HG03457 (cell line): Measurements from ENCODE around the gene ETAA1.
A peak's percentile ranks its signal among the peaks of the same experiment; 100 is the strongest.

Source experiments
- ATAC-seq: cut with Tn5 transposase; IDR thresholded peaks from one replicate; pipeline ENCODE4 v1.9.1; 2021; ENCODE audit warnings: moderate number of reproducible peaks; ENCODE audit not compliant: unreplicated experiment

Gene ETAA1

GRCh38 chr2:67397143-67397986, at the start of gene ETAA1:
Gene ETAA1 (plus strand): TSS chr2:67397333. CDS start chr2:67397449, 116 bp downstream.
- peak; percentile 100 for ATAC-seq

DNA sequence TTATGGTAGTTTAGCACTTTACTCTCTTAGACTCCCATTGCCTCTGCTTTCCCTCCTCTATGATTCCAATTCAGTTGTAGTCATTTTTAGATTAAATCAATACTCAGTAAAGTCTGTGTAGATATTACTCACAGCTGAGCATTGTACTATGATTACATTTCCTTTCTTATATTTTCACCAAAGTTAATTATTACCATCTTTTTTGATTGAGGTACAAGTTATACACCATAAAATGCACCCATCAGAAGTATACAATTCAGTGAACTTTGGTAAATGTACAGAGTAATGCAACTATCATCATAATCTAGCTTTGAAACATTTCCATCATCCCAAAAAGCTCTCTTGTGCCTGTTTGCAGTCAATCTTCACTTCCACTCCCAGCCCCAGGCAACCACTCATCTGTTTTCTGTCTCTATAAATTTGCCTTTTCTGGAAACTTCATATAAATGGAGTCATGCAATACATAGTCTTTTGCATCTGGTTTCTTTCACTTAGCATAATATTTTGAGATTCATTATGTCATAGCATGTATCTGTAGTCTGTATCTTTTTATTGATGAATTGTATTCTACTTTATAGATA, 30.2 kb upstream of the ETAA1 start:
- ATAC-seq = no peak

DNA sequence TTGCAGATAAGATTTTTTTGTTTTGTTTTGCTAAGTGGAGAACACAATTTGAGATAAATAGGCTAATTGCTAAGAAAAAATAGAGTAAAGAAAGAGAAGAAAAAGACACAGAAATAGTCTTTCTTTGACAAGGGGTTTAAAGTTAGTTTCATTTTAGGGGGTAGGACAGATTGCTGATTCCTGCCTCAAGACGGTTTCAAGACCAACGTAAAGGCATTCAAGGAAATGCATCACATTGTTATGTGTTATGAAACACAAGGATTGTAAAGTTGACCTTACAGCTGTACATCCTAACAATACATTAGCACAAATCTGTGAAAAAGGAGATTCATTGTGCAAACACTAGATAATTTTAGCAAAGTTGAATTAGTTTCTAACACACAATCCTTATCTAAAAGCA, 22.7 kb upstream of the ETAA1 start:
- no peak for ATAC-seq

DNA sequence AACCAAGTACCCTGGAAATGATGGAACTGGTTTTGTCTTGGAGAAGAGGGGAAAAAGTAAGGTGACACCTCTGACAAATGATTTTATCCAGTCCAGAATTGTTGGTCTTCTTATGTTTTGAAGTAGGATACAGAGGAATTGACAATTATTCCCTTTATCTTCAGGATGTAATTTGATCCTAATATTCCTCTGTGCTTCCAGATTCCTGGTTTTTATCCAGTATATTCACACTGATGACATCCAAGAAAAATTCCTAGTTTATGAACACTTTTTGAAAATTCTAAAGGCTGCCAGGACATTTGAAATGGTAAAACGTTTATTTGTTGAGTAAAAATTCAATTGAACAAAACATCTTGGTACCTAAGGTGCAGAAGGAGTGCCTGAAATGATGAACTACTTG, 22.2 kb upstream of the ETAA1 start:
- no peak for ATAC-seq

DNA sequence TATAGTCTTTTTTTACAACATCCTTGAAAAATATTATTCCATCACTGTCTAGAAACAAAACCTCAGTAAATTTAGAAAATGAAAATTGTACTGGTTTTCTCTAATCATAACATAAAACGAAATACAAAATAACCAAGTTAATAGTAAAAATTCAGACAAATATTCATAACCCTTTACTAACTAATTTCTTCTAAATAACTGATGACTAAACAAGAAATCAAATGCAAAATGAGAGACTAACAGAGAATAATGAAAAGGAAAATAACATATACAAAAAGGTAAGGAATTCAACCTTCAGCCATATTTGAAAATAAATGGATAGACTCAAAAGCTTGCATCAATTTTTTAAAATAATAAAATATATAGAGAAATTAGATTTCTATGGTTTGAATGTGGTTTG, 18.6 kb upstream of the ETAA1 start:
- ATAC-seq = no peak

GRCh38 chr2:67379048-67379447, 18.1 kb upstream of the ETAA1 start:
- ATAC-seq = no peak

GRCh38 chr2:67384123-67384822, 12.9 kb upstream of the ETAA1 start:
- ATAC-seq = no peak

GRCh38 chr2:67388680-67389079, 8.5 kb upstream of the ETAA1 start:
- no peak for ATAC-seq

DNA sequence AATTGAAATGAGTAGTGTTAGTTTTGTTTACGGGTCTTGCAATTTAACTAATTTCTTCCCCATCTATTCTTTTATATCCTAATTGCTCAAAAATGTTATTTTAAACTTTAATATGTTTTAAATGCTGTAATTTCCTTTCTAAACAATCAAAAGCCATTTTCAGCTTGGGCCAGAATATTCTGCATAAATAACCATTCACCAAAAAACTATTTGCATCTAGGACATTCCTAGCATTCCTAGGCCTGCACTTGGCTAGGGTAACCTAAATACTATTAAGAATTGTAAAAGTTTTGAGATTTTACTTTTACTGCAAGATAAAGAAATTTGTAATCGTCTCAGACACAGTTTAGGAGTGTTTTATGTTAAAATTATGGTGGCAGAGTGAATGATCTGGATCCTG, 7.8 kb upstream of the ETAA1 start:
- no peak for ATAC-seq

DNA sequence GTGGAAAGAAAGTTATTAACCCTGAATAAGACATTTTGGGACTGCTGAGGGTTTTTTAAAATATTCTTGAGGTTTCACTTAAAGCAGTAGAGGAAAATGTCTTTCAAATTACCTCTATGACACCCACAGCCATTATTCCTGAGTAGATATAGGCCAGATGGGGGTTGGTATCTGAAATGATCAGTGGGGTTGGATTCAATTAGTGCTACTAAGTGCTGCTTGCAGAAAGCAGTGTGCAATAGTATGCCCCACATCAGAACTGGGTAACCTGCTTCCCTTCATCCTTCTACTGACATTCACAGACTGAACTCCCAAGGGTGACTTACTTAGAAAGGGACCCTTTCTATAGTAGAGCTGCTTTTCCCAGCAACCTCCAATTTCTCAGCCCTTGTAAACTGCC, 7.3 kb upstream of the ETAA1 start:
- no peak for ATAC-seq

DNA sequence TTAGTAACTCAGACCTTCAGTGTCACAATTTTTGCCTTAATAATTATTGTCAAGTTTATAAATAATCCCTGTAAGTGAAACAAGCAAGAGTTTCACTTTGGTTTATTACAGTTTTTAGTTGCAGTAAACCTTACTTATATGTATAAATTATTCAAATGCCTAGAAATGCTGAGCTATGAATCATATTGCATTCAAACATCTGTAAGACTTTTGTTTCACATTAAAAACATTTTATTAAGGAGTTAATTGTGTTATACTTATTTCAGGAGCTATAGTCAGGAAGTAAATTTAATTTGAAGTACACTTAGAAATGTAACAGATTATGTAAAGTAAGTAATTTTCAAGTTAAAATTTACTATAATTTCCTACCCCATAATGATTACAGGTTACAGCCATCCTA, 3.9 kb upstream of the ETAA1 start:
- no peak for ATAC-seq

DNA sequence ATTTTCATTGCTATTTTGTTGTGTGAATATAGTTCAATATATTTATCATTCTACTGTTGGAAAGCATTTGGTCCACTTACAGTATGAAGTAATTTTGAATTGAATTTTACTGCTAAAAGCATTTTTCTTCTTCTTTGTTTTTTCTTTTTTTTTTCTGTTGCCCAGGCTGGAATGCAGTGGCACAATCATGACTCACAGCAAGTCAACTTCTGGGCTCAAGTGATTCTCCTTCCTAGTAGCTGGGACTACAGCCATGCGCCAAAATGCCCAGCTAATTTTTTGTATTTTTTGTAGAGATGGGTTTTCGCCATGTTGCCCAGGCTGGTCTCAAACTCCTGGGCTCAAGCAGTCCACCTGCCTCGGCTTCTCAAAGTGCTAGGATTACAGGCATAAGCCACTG, 2.4 kb upstream of the ETAA1 start:
- ATAC-seq = no peak

GRCh38 chr2:67399144-67399543, 2.0 kb downstream of the ETAA1 start:
- ATAC-seq = no peak

GRCh38 chr2:67399831-67400489, 2.8 kb downstream of the ETAA1 start:
- ATAC-seq = no peak

- ATAC-seq = no peak
These were observed 3.7 kb downstream of the ETAA1 start for GRCh38 chr2:67400560-67401485.

GRCh38 chr2:67408346-67408745, 11.2 kb downstream of the ETAA1 start:
- ATAC-seq = no peak

GRCh38 chr2:67412424-67412823, 15.3 kb downstream of the ETAA1 start:
- no peak for ATAC-seq

GRCh38 chr2:67414867-67415266, 17.7 kb downstream of the ETAA1 start:
- ATAC-seq = no peak

- no peak for ATAC-seq
These were observed 19.0 kb downstream of the ETAA1 start for GRCh38 chr2:67416136-67416535.

DNA sequence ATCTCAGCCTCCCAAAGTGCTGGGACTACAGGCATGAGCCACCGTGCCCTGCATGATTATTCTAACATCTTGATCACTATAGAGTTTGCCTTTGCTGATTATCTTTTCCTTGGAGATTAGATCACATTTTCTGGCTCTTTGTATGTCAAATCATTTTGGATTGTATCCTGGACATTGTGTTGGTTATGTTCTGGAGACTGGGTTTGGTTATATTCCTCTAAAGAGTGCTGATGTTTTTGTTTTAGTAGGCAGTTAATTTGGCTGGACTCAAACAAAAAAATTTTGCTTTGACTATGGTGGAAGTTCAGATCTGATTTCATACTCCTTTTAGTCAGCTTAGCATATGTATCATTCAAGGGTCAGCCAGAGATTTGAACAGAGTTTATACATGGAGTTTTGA, 26.4 kb downstream of the ETAA1 start:
- ATAC-seq = no peak
